GM10266 (cell line): ENCODE results near the gene PGS1.

Experiments used
- DNase-seq: peaks from one replicate; pipeline ENCODE4 v3.0.0; 2012; ENCODE audit errors: extremely low spot score
- CTCF ChIP-seq: IDR thresholded peaks from 2 replicates; pipeline ENCODE4 v1.5.1; 2012; ENCODE audit warnings: mild to moderate bottlenecking, low read depth; ENCODE audit not compliant: control insufficient read depth, insufficient read depth; ENCODE audit errors: missing control alignments

Gene PGS1

GRCh38 chr17:78432226-78433012, 54.0 kb downstream of the PGS1 start:
- no peak for TF ChIP-seq CTCF
- no peak for DNase-seq

- no peak for TF ChIP-seq CTCF
- DNase-seq, result no peak
Measured at GRCh38 chr17:78433013-78433727, 54.7 kb downstream of the PGS1 start.

- DNase-seq, result no peak
- no peak for TF ChIP-seq CTCF
Measured at GRCh38 chr17:78433780-78434335, 55.4 kb downstream of the PGS1 start.

GRCh38 chr17:78434455-78435329, 56.2 kb downstream of the PGS1 start:
- TF ChIP-seq CTCF, result no peak
- DNase-seq, result no peak

GRCh38 chr17:78435330-78436005, 57.0 kb downstream of the PGS1 start:
- no peak for DNase-seq
- TF ChIP-seq CTCF, result no peak

- no peak for TF ChIP-seq CTCF
- DNase-seq, result no peak
Measured at GRCh38 chr17:78437508-78438169, 59.2 kb downstream of the PGS1 start.
